Thyroid gland (tissue), 4 donors: Measurements from ENCODE around the gene SLN.

Source experiments
- CTCF ChIP-seq, 6 experiments: fragments of 200-600 bp in 3 of 6; fragments of 450-650 bp in 3 of 6; sonication (generic) in 3 of 6; IDR thresholded peaks; one replicate each; pipeline ENCODE4 v1.5.1; 2016 to 2019; ENCODE audit warnings: antibody characterized with exemption in 6 of 6, mild to moderate bottlenecking in 2 of 6, inconsistent platforms in 1 of 6, moderate library complexity in 1 of 6
- POLR2A ChIP-seq, 2 donors: fragments of 450-650 bp; IDR thresholded peaks; one replicate each; pipeline ENCODE4 v1.6.1; 2017; ENCODE audit warnings: antibody characterized with exemption in 2 of 2, mild to moderate bottlenecking in 2 of 2, moderate library complexity in 1 of 2

- no peak for TF ChIP-seq CTCF (IDR thresholded peaks at IDR 0.05)
- TF ChIP-seq POLR2A (IDR thresholded peaks at IDR 0.05) = no peak
These were observed 7.2 kb upstream of the SLN start for GRCh38 chr11:107719073-107719472.
